Measurements from ENCODE around the gene PRR16.
"Not testable (repeated sequence)": the region's sequence is repeated elsewhere in the genome, so short reads cannot be mapped to it uniquely, and the experiment has no call there.

The PRR16 gene

DNA sequence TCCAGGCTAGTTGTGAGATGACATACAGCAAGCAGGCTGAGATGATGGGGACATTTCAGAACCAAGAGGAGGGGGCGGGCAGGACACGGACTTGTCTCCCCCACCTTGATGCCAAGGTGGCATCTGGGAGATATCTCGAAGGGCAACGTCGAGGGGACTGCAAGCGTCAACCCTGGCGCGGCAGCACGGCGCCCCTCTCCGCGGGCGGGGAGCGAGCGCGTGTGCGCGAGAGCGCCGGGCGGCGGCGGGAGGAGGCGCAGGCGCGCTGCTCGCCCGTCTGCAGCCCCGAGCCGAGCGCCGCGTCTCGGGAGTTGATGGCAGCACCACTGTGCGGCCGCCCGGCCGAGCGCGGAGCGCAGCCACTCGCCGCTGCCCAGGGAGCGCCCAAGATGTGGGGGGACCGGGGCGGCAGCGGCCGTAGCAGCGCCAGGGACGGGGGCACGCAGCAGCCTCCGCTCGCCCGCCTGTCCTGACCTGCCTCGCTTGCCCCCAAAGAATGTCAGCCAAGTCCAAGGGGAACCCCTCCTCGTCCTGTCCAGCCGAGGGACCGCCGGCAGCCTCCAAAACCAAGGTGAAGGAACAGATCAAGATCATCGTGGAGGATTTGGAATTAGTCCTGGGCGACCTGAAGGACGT is at the start of gene PRR16:
TSS of gene PRR16 (plus strand) at position 310 of the 636 bp plus-strand sequence.
- in situ Hi-C loops (cut with HindIII; ENCODE audit: low pct_ligation_motif_present, low pct_unique_long_range_greater_than_20kb, low sequenced_read_pairs) = no loop called here
- DNase-seq = peak; percentile 74

DNA sequence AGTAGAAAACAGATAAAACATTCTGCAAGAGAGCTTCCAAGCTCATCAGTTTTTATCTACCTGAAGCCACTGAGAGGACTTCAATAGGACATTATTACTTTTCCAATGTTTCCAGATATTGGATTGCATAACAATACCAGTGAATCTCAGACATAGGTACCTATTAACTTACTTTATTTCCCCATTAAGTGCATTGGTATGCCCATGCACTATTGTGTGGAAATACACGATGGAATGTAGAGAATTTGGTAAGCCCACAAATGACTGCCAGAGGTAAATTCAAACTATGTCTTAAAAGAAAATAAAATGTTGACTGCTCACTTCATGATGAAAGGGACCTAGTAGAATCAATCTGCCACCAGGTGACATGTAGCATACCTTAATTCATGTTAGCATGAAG is 48.1 kb upstream of the PRR16 start:
- no peak for DNase-seq
- in situ Hi-C loops (cut with HindIII; ENCODE audit: low pct_ligation_motif_present, low pct_unique_long_range_greater_than_20kb, low sequenced_read_pairs) = no loop called here

GRCh38 chr5:120419127-120419526 is 45.0 kb upstream of the PRR16 start:
- in situ Hi-C loops (cut with HindIII; ENCODE audit: low pct_ligation_motif_present, low pct_unique_long_range_greater_than_20kb, low sequenced_read_pairs) = no loop called here
- DNase-seq = no peak

DNA sequence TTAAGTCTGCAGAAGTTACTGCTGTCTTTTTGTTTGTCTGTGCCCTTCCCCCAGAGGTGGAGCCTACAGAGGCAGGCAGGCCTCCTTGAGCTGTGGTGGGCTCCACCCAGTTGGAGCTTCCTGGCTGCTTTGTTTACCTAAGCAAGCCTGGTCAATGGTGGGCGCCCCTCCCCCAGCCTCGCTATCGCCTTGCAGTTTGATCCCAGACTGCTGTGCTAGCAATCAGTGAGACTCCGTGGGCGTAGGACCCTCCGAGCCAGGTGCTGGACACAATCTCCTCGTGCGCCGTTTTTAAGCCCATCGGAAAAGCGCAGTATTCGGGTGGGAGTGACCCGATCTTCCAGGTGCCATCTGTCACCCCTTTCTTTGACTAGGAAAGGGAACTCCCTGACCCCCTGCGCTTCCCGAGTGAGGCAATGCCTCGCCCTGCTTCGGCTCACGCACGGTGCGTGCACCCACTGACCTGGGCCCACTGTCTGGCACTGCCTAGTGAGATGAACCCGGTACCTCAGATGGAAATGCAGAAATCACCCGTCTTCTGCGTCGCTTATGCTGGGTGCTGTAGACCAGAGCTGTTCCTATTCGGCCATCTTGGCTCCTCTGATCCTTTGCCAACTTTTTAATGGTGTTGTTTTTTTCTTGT is 37.3 kb upstream of the PRR16 start:
- in situ Hi-C loops (cut with HindIII; ENCODE audit: low pct_ligation_motif_present, low pct_unique_long_range_greater_than_20kb, low sequenced_read_pairs); DNase-seq: not testable (repeated sequence)

DNA sequence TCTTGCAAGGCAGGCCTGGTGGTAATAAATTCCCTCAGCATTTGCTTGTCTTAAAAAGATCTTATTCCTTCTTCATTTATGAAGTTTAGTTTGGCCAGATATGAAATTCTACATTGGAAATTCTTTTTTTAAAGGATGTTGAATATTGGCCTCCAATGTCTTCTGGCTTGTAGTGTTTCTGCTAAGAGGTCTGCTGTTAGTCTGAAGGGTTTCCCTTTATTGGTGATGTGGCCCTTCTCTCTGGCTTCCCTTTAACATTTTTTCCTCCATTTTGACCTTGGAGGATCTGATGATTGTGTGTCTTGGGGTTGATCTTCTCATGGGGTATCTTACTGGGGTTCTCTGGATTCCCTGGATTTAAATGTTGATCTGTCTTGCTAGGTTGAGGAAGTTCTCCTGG is 33.5 kb upstream of the PRR16 start:
- in situ Hi-C loops (cut with HindIII; ENCODE audit: low pct_ligation_motif_present, low pct_unique_long_range_greater_than_20kb, low sequenced_read_pairs) = no loop called here
- no peak for DNase-seq

DNA sequence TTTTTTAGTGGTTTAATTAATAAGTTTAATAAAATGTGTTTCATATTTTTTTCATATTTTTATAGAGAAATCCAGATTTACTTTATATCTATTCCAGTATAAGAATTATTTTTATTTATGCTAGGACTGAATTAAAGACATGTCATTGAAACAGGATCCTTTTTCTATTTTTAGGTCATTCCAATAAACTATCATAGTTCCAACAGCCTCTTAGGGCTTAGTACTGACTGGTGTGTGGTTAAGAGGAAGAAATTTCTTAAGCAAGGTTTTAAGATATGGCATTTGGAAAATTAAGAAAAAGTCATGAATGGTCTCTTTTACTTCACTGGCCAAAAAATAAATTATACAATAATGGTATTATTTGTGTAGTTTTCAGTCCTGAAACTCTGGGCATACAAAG is 31.2 kb upstream of the PRR16 start:
- in situ Hi-C loops (cut with HindIII; ENCODE audit: low pct_ligation_motif_present, low pct_unique_long_range_greater_than_20kb, low sequenced_read_pairs) = no loop called here
- no peak for DNase-seq

DNA sequence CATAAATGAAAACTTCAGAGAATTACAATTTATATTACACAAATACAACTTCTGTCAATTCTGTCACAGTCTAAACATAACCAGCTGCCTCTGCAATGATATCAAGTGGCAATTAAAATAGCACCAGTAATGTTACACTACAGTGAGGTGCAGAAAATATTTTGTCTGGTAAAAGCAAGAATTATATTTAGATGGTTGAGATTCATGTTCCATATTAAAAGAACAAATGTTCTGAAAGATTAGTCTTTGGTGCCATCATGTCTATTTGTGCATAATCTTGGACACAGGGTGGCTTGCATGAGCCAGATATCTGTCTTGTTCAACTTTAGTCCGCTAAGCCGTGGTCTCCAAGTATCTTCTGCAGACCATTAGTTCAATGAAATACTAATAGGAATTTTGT is 29.0 kb upstream of the PRR16 start:
- in situ Hi-C loops (cut with HindIII; ENCODE audit: low pct_ligation_motif_present, low pct_unique_long_range_greater_than_20kb, low sequenced_read_pairs) = no loop called here
- DNase-seq = no peak

DNA sequence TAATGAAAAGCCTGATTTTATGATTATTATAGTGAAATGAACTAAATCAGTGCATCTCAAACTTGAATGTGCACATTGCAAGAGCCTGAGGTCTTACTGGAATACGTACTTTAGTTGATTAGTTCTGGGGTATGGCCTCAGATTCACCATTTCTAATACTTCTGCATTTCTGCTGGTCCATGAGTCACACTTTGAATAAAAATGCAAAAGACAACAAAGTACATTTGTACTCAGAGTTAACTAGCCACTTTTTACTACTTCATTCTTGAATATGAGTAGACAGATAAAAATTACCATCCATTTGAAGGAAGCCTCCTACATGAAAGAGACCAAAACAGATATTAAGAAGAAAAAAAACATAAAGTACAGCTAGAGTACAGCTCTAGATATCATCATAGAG is 27.1 kb upstream of the PRR16 start:
- DNase-seq = no peak
- in situ Hi-C loops (cut with HindIII; ENCODE audit: low pct_ligation_motif_present, low pct_unique_long_range_greater_than_20kb, low sequenced_read_pairs) = no loop called here

DNA sequence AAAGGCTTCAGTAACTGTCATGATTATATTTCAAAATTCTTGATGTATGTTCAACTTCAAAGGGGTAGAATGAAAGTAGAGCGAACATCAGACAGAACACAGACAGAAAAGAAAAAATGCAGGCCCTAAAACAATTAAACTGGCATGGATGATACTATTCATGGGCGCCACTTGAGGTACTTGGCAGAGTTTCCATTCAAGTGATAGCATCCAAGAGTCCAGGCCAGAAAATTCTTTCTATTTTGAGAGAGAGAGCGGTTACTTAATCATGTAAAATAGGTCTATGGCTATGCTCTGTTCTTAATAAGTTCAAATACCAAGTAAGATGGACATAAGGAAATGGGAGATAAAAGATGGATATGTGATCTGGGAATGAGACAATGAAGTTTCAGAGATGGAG is 21.4 kb upstream of the PRR16 start:
- in situ Hi-C loops (cut with HindIII; ENCODE audit: low pct_ligation_motif_present, low pct_unique_long_range_greater_than_20kb, low sequenced_read_pairs) = no loop called here
- DNase-seq = no peak

DNA sequence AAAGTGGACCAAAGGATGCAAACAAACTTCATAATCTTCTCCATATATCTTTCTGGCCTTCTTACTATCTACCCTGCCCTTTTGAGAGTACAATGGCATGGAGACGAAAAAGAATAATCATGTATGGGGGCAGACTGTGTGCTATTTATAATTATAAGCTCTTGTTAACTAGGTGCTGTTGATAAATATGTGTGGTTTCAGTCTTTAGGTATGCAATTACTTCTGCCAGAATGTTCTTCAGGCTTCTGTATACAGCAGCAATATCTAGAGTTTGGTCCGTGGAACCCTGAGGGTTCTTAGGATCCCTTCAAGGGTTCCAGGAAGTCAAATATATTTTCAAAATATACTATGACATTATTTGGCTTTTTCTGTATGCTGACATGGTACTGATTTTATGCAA is 20.5 kb upstream of the PRR16 start:
- in situ Hi-C loops (cut with HindIII; ENCODE audit: low pct_ligation_motif_present, low pct_unique_long_range_greater_than_20kb, low sequenced_read_pairs) = no loop called here
- no peak for DNase-seq

DNA sequence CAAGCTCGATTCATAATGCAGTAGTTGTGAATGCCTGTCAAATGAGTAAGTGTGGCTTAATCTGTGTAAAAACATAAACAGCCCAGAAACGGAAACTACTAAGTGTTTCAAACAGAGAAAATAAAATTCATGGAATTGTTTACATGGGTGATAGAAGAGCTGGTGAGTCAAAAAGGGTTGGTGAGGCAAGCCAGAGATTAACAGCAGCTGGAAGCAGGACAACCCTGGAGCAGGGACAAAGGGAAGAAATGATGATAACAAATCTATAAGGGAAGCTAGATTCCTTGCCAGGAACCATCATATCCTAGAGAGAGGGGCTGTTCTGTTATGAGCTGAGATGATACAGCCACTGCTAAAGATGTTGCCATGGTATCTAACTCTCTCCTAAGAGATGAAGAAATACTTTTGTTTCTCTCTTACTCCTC is 18.0 kb upstream of the PRR16 start:
- no peak for DNase-seq
- in situ Hi-C loops (cut with HindIII; ENCODE audit: low pct_ligation_motif_present, low pct_unique_long_range_greater_than_20kb, low sequenced_read_pairs) = no loop called here

DNA sequence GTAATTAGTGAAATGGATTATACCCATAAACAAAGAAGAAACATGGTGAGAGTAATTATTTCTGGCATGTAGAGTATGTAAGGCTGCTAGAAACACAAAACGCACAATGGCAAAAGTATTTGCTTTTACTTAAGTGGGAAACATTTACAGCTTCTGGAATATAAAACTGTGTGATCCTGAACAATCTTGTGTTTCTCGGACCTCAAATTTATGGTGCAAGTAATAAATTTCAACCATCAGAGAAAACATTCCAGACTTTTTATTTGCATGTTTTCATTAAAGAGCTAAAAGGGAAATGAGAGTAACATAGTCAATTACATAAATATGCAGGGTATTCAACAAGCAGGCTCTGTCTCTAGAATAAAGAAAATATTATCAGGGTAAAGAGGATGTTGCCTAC is 17.2 kb upstream of the PRR16 start:
- DNase-seq = no peak
- in situ Hi-C loops (cut with HindIII; ENCODE audit: low pct_ligation_motif_present, low pct_unique_long_range_greater_than_20kb, low sequenced_read_pairs) = no loop called here

DNA sequence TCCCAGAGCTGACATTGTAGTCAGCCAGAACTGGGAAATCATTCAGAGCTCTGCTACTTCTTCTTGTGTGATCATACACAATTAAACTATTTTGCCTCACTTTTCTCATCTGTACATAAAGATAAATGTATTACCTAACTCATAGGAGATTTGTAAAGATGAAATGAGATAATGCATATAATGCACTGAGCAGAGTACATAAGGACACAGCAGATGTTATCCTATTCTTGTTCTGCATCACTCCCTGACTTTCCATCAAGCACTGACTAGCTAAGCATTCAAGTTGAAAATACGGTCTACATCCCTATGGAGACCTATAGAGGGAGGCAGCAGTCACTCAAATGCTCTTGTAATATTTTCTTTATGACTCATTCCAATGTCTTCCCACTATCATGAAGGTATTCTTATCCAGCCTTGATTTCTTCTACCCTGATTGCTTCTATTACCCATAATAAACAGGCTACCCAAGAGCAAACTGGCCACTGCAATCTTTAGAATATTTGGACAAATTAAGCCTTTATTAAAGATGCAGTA is 16.3 kb upstream of the PRR16 start:
- in situ Hi-C loops (cut with HindIII; ENCODE audit: low pct_ligation_motif_present, low pct_unique_long_range_greater_than_20kb, low sequenced_read_pairs) = no loop called here
- peak; percentile 33 for DNase-seq

GRCh38 chr5:120449501-120449900 is 14.6 kb upstream of the PRR16 start:
- in situ Hi-C loops (cut with HindIII; ENCODE audit: low pct_ligation_motif_present, low pct_unique_long_range_greater_than_20kb, low sequenced_read_pairs) = no loop called here
- DNase-seq = no peak

GRCh38 chr5:120450910-120451309 is 13.2 kb upstream of the PRR16 start:
- in situ Hi-C loops (cut with HindIII; ENCODE audit: low pct_ligation_motif_present, low pct_unique_long_range_greater_than_20kb, low sequenced_read_pairs) = no loop called here
- DNase-seq = no peak

- in situ Hi-C loops (cut with HindIII; ENCODE audit: low pct_ligation_motif_present, low pct_unique_long_range_greater_than_20kb, low sequenced_read_pairs) = no loop called here
- no peak for DNase-seq
Observed at GRCh38 chr5:120451445-120451844, 12.7 kb upstream of the PRR16 start.

- in situ Hi-C loops (cut with HindIII; ENCODE audit: low pct_ligation_motif_present, low pct_unique_long_range_greater_than_20kb, low sequenced_read_pairs) = no loop called here
- DNase-seq = no peak
Observed at GRCh38 chr5:120452471-120452870, 11.6 kb upstream of the PRR16 start.

DNA sequence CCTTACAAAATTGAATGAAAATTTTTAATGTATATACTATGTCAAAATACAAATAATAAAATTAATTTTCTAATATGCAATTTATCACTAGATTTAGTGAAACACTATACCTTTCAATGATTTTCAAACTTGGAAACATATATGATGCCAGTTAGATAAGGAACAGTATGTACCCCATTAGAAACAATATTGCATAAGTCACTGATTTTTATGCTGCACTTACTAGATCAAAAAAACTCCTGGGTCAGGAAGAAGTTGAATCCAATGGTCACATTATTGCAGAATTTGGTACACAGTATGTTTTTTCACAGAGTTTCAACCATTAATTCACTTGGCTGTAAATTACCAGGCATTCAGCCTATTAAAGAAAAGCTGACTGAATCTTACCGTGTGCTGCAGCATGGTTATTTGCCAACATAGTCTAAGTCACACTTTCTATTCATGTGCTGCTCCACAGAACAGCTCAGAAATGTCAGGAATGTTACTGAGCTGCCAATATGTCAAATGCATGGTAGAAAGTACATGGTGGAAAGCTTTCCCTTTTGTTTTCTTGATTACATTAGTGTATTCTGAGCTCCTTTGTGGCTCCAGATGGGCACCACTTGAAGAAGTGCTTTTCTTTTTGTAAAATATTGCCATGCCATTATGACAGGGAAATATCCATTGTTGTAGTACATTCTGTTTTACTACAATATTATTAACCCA is 9.9 kb upstream of the PRR16 start:
- in situ Hi-C loops (cut with HindIII; ENCODE audit: low pct_ligation_motif_present, low pct_unique_long_range_greater_than_20kb, low sequenced_read_pairs) = no loop called here
- peak; percentile 67 for DNase-seq

GRCh38 chr5:120456006-120456405 is 8.1 kb upstream of the PRR16 start:
- in situ Hi-C loops (cut with HindIII; ENCODE audit: low pct_ligation_motif_present, low pct_unique_long_range_greater_than_20kb, low sequenced_read_pairs) = no loop called here
- no peak for DNase-seq
